IMR-90 (cell line): ENCODE data around the gene APC. TPM values are rescaled to one million over a fixed set of nuclear protein-coding genes. Genes with fewer than 3 reads are reported as not detected.

Experiments
- ATAC-seq: fragments of 200-7000 bp; cut with Tn5 transposase; 2 replicates; pipeline ENCODE4 v1.9.1; 2020; ENCODE audit warnings: low read depth, mild to moderate bottlenecking, moderate library complexity
- BruUV-seq: library from RNA; stranded (reverse); fragments of 400-500 nt; replicated peaks from 2 replicates; lab custom pipeline; 2021; lab: Mats Ljungman, UMichigan
- CTCF ChIA-PET: fragments of 300-600 bp; formaldehyde crosslinking; extraction: SDS; loops from one replicate; lab custom pipeline; 2021; ENCODE audit warnings: antibody characterized with exemption; lab: Yijun Ruan, JAX
- POLR2A ChIA-PET: fragments of 300-600 bp; sonication (Branson Sonifier 250); formaldehyde crosslinking; loops from one replicate; lab custom pipeline; 2022; ENCODE audit warnings: antibody characterized with exemption; ENCODE audit not compliant: unreplicated experiment; lab: Charles Lee
- DNase-seq: peaks from one replicate; pipeline ENCODE4 v3.0.0; 2013
- H2AFZ ChIP-seq: replicated peaks from 2 replicates; pipeline ENCODE3; 2013; ENCODE audit warnings: low read length, mild to moderate bottlenecking; ENCODE audit not compliant: poor library complexity
- H2AK5ac ChIP-seq: 2 replicates; pipeline ENCODE4 v1.6.1; 2013; ENCODE audit warnings: low read depth, low read length, inconsistent platforms
- H2AK9ac ChIP-seq: replicated peaks from 2 replicates; pipeline ENCODE3; 2013; ENCODE audit warnings: mild to moderate bottlenecking, low read depth, low read length, moderate library complexity; ENCODE audit not compliant: poor library complexity
- H2BK120ac ChIP-seq: 2 replicates; pipeline ENCODE4 v1.6.1; 2013; ENCODE audit warnings: low read depth, low read length, inconsistent platforms
- H2BK15ac ChIP-seq: 3 replicates; pipeline ENCODE4 v1.6.1; 2013; ENCODE audit warnings: low read depth, low read length, inconsistent platforms
- H2BK20ac ChIP-seq: 2 replicates; pipeline ENCODE4 v1.6.1; 2013; ENCODE audit warnings: low read depth, mild to moderate bottlenecking, inconsistent platforms, low read length, moderate library complexity
- H2BK5ac ChIP-seq: 2 replicates; pipeline ENCODE4 v1.6.1; 2013; ENCODE audit warnings: mild to moderate bottlenecking, low read depth, low read length, inconsistent platforms; ENCODE audit not compliant: poor library complexity, severe bottlenecking
- H3K14ac ChIP-seq: replicated peaks from 2 replicates; pipeline ENCODE4 v1.6.1; 2013; ENCODE audit warnings: low read depth, low read length, inconsistent platforms
- H3K18ac ChIP-seq: 2 replicates; pipeline ENCODE4 v1.6.1; 2013; ENCODE audit warnings: low read depth, low read length, control low read depth
- H3K23ac ChIP-seq: 2 replicates; pipeline ENCODE4 v1.6.1; 2013; ENCODE audit warnings: low read depth, low read length, inconsistent platforms
- H3K27ac ChIP-seq: 2 replicates; pipeline ENCODE4 v1.5.1; 2013; ENCODE audit warnings: mild to moderate bottlenecking, control low read depth, low read length; ENCODE audit not compliant: insufficient read depth
- H3K27me3 ChIP-seq: 2 replicates; pipeline ENCODE4 v1.6.1; 2013; ENCODE audit warnings: low read length; ENCODE audit not compliant: control insufficient read depth, insufficient read depth
- H3K36me3 ChIP-seq: 2 replicates; pipeline ENCODE4 v1.6.1; 2013; ENCODE audit warnings: low read length, mixed read lengths; ENCODE audit not compliant: control insufficient read depth, insufficient read depth
- H3K4ac ChIP-seq: 2 replicates; pipeline ENCODE4 v1.6.1; 2013; ENCODE audit warnings: low read depth, low read length, inconsistent platforms
- H3K4me1 ChIP-seq: 2 replicates; pipeline ENCODE4 v1.6.1; 2013; ENCODE audit warnings: low read length, mixed read lengths; ENCODE audit not compliant: control insufficient read depth, insufficient read depth
- H3K4me2 ChIP-seq: 2 replicates; pipeline ENCODE4 v1.6.1; 2013; ENCODE audit warnings: low read depth, mild to moderate bottlenecking, control low read depth, low read length, moderate library complexity
- H3K4me3 ChIP-seq: 2 replicates; pipeline ENCODE4 v1.5.1; 2013; ENCODE audit warnings: low read depth, mild to moderate bottlenecking, control low read depth, low read length, moderate library complexity; ENCODE audit not compliant: insufficient read depth
- H3K56ac ChIP-seq: 2 replicates; pipeline ENCODE4 v1.6.1; 2013; ENCODE audit warnings: low read length, inconsistent platforms; ENCODE audit not compliant: insufficient read depth; ENCODE audit errors: extremely low read depth
- H3K79me1 ChIP-seq, 2 experiments: 2 replicates each; pipeline ENCODE4 v1.6.1; 2013; ENCODE audit warnings: low read length in 2 of 2, inconsistent platforms in 1 of 2, low read depth in 1 of 2
- H3K9ac ChIP-seq: 2 replicates; pipeline ENCODE4 v1.6.1; 2013; ENCODE audit warnings: low read depth, low read length, control low read depth
- H3K9me1 ChIP-seq: 2 replicates; pipeline ENCODE4 v1.6.1; 2013; ENCODE audit warnings: low read length, inconsistent platforms; ENCODE audit not compliant: insufficient read depth
- H3K9me3 ChIP-seq: 2 replicates; pipeline ENCODE4 v1.6.1; 2013; ENCODE audit warnings: low read length; ENCODE audit not compliant: control insufficient read depth, insufficient read depth
- H4K20me1 ChIP-seq: 2 replicates; pipeline ENCODE4 v1.6.1; 2013; ENCODE audit warnings: low read length, inconsistent platforms; ENCODE audit not compliant: insufficient read depth
- H4K5ac ChIP-seq: 2 replicates; pipeline ENCODE4 v1.6.1; 2013; ENCODE audit warnings: mild to moderate bottlenecking, low read depth, low read length, control low read depth
- H4K8ac ChIP-seq, 2 experiments: 2 replicates each; pipeline ENCODE4 v1.6.1; 2013; ENCODE audit warnings: low read depth in 2 of 2, low read length in 2 of 2, control low read depth in 1 of 2, inconsistent platforms in 1 of 2
- H4K91ac ChIP-seq: 2 replicates; pipeline ENCODE4 v1.6.1; 2013; ENCODE audit warnings: low read depth, low read length, inconsistent platforms; ENCODE audit not compliant: insufficient read depth
- CEBPB ChIP-seq: IDR thresholded peaks from 2 replicates; pipeline ENCODE4 v1.6.1; 2012; ENCODE audit warnings: low read depth, low read length, improper control_type of control experiment
- CHD1 ChIP-seq: IDR thresholded peaks from 2 replicates; pipeline ENCODE4 v1.6.1; 2012; ENCODE audit warnings: low read depth, low read length, improper control_type of control experiment
- CTCF ChIP-seq: conservative IDR thresholded peaks from 2 replicates; pipeline ENCODE4 v1.5.1; 2012; ENCODE audit warnings: mild to moderate bottlenecking, low read depth, low read length, improper control_type of control experiment
- FOS ChIP-seq: fragments of 150-350 bp; IDR thresholded peaks from 2 replicates; pipeline ENCODE4 v1.6.1; 2016; ENCODE audit warnings: low read depth, low read length
- MAFK ChIP-seq: IDR thresholded peaks from 2 replicates; pipeline ENCODE4 v1.6.1; 2012; ENCODE audit warnings: low read depth, low read length, improper control_type of control experiment
- MAZ ChIP-seq: IDR thresholded peaks from 2 replicates; pipeline ENCODE4 v1.6.1; 2012; ENCODE audit warnings: low read depth, mild to moderate bottlenecking, low read length, improper control_type of control experiment, moderate library complexity, borderline replicate concordance
- MXI1 ChIP-seq: IDR thresholded peaks from 2 replicates; pipeline ENCODE4 v1.6.1; 2012; ENCODE audit warnings: low read depth, mild to moderate bottlenecking, low read length, moderate library complexity, borderline replicate concordance
- NFE2L2 ChIP-seq: fragments of 150-350 bp; IDR thresholded peaks from 2 replicates; pipeline ENCODE4 v1.6.1; 2016; ENCODE audit warnings: low read depth, mild to moderate bottlenecking, low read length
- RAD21 ChIP-seq: IDR thresholded peaks from 2 replicates; pipeline ENCODE4 v1.6.1; 2012; ENCODE audit warnings: low read length, improper control_type of control experiment
- RFX5 ChIP-seq: IDR thresholded peaks from 2 replicates; pipeline ENCODE4 v1.8.0; 2012; ENCODE audit warnings: low read depth, mild to moderate bottlenecking, low read length, moderate library complexity
- WGBS, 2 experiments: methylation state at CpG; one replicate each; pipeline versions ENCODE4 v1.1.5 to v1.1.7; 2013; ENCODE audit warnings: missing lambda C conversion rate in 2 of 2; ENCODE audit not compliant: insufficient read length in 1 of 2; ENCODE audit errors: extremely low coverage in 2 of 2; 5-methylcytosine and 5-hydroxymethylcytosine counted together
- dilution Hi-C: fragments of 300-500 bp; cut with HindIII; formaldehyde crosslinking; loops from one replicate; pipeline ENCODE4 v1.14.3; 2018; ENCODE audit warnings: low sequenced_read_pairs; ENCODE audit not compliant: unreplicated experiment
- in situ Hi-C: fragments of 300-500 bp; cut with MboI; formaldehyde crosslinking; loops from 3 replicates; pipeline ENCODE4 v1.14.3; 2019; ENCODE audit warnings: low sequenced_read_pairs, inconsistent platforms, mixed read lengths
- intact Hi-C: fragments of 100-400 bp; cut with micrococcal nuclease; formaldehyde crosslinking; loops from 2 replicates; pipeline ENCODE4 v1.10.0; 2022
- polyA plus RNA-seq, 3 experiments: library from polyadenylated mRNA; depleted of rRNA; stranded (reverse); fragments of >200 nt; gene quantifications; 2 replicates each; pipeline ENCODE4 v1.2.3, GENCODE V29; 2012; ENCODE audit warnings: low replicate concordance in 1 of 3
- total RNA-seq: library from RNA; depleted of rRNA; stranded (reverse); fragments of >200 nt; gene quantifications from 2 replicates; pipeline ENCODE4 v1.2.3, GENCODE V29; 2012
- TF ChIP-seq, protein P1 (sequence below): fragments of 150-350 bp; IDR thresholded peaks from 2 replicates; pipeline ENCODE4 v1.6.1; 2016; ENCODE audit warnings: low read depth, mild to moderate bottlenecking, low read length, moderate library complexity, borderline replicate concordance
- TF ChIP-seq, protein P2 (sequence below): fragments of 150-350 bp; IDR thresholded peaks from 2 replicates; pipeline ENCODE4 v1.6.1; 2017; ENCODE audit warnings: mild to moderate bottlenecking, antibody characterized with exemption, low read length, low read depth

Gene APC
- total and polyA plus RNA-seq, 2 of the 4 experiments (the other 2 are of a cell fraction), result 7.3 to 58.4 TPM

GRCh38 chr5:112707187-112708102 is 30.2 kb upstream of the APC start:
- Histone ChIP-seq H2BK120ac (peak overlapping the region; percentile 90), H3K4me3 (peak overlapping the region; percentile 87), H3K14ac (peak overlapping the region; percentile 95), H3K9me1 (no peaks in the 10 kb centered on the region; the same call in 1 of the 2 replicates), H4K8ac (peak overlapping the region; percentile 67 to 96), H3K4ac (peak overlapping the region; percentile 90), H3K79me1 (peaks cover 25 to 28% of the 10 kb centered on the region in 2 experiments), H2BK15ac (peak overlapping the region; percentile 41; the same call in 1 of the 3 replicates), H3K27me3 (no peaks in the 10 kb centered on the region), H2BK20ac (peak overlapping the region; percentile 47; the same call in 1 of the 2 replicates), H3K23ac (peak overlapping the region; percentile 95), H3K9me3 (no peaks in the 10 kb centered on the region), H3K27ac (peak overlapping the region; percentile 94), H3K9ac (peak overlapping the region; percentile 91), H2AK5ac (0 out of 2 replicates have a peak overlapping the region, but pooled peaks have one; percentile 40), H2AFZ (peak overlapping the region; percentile 99), H3K4me2 (peak overlapping the region; percentile 83), H4K20me1 (no peaks in the 10 kb centered on the region; the same call in 1 of the 2 replicates), H3K18ac (peak overlapping the region; percentile 84), H3K56ac (peak overlapping the region; percentile 84), H2BK5ac (peak overlapping the region; percentile 92), H4K5ac (peak overlapping the region; percentile 89), H4K91ac (peak overlapping the region; percentile 86), H3K4me1 (peaks cover 4% of the 10 kb centered on the region; the same call in 1 of the 2 replicates), H2AK9ac (peak overlapping the region; percentile 90), H3K36me3 (no peaks in the 10 kb centered on the region)
- dilution Hi-C loops (no loop called here), intact Hi-C loops (loop anchor here (5.0 to 10.0 kb wide), 2 partner anchors 35 to 147 kb away; no protein-coding TSS in a partner anchor), in situ Hi-C loops (no loop called here)
- WGBS, 2 experiments, result 7% methylated on average over 22 of the region's 61 CpGs; no CpG with 5 or more reads in 1 of the 2 experiments
- ChIA-PET CTCF (interaction anchor here (0.6 kb wide), 1 partner anchor 535 kb away, joined by 3 read pairs; no protein-coding TSS in a partner anchor), POLR2A (no interaction called here)
- peak; percentile 96 for ATAC-seq
- no TSS peak for BruUV-seq
- peak; percentile 98 for DNase-seq
- TF ChIP-seq CTCF (no peak), FOS (no peak), RAD21 (no peak), NFE2L2 (no peak), MAZ (peak; percentile 72; the same call in 1 of the 2 replicates), MXI1 (0 out of 2 replicates have a peak, but pooled peaks have one; percentile 22), CHD1 (no peak), MAFK (no peak), CEBPB (no peak), RFX5 (no peak)
- TF ChIP-seq, protein P1, sequence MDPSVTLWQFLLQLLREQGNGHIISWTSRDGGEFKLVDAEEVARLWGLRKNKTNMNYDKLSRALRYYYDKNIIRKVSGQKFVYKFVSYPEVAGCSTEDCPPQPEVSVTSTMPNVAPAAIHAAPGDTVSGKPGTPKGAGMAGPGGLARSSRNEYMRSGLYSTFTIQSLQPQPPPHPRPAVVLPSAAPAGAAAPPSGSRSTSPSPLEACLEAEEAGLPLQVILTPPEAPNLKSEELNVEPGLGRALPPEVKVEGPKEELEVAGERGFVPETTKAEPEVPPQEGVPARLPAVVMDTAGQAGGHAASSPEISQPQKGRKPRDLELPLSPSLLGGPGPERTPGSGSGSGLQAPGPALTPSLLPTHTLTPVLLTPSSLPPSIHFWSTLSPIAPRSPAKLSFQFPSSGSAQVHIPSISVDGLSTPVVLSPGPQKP, result no peak
- TF ChIP-seq, protein P2, sequence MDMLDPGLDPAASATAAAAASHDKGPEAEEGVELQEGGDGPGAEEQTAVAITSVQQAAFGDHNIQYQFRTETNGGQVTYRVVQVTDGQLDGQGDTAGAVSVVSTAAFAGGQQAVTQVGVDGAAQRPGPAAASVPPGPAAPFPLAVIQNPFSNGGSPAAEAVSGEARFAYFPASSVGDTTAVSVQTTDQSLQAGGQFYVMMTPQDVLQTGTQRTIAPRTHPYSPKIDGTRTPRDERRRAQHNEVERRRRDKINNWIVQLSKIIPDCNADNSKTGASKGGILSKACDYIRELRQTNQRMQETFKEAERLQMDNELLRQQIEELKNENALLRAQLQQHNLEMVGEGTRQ, result 0 out of 2 replicates have a peak, but pooled peaks have one; percentile 8
